Colon (tissue), 2 donors: ENCODE measurements around the gene SPIN2A.
"Not testable (repeated sequence)": the region's sequence is repeated elsewhere in the genome, so short reads cannot be mapped to it uniquely, and the experiment has no call there.

Experiments used
- FAIRE-seq: peaks from 2 replicates; lab custom pipeline; 2012; peaks lifted over from hg19 to GRCh38; lab: Jason Lieb, UNC
- donor health status: control.
- donor health status: control.

SPIN2A gene

GRCh38 chrX:57137073-57137472, at the start of gene SPIN2A:
Gene SPIN2A (minus strand): TSS chrX:57137397. CDS start chrX:57136597, 800 bp downstream.
- not testable (repeated sequence) for FAIRE-seq

GRCh38 chrX:57178605-57179004, 41.4 kb upstream of the SPIN2A start:
- no peak for FAIRE-seq

- FAIRE-seq, result no peak
Measured at GRCh38 chrX:57177070-57177469, 39.9 kb upstream of the SPIN2A start.

GRCh38 chrX:57172544-57172943, 35.3 kb upstream of the SPIN2A start:
- no peak for FAIRE-seq

GRCh38 chrX:57156397-57157049, 19.3 kb upstream of the SPIN2A start:
- FAIRE-seq, result no peak

GRCh38 chrX:57155171-57155570, 18.0 kb upstream of the SPIN2A start:
- no peak for FAIRE-seq

- FAIRE-seq, result not testable (repeated sequence)
Measured at GRCh38 chrX:57152222-57152621, 15.0 kb upstream of the SPIN2A start.

- FAIRE-seq, result no peak
Measured at GRCh38 chrX:57138674-57139073, 1.5 kb upstream of the SPIN2A start.

GRCh38 chrX:57137501-57137900, 304 bp upstream of the SPIN2A start:
- FAIRE-seq, result no peak

GRCh38 chrX:57136589-57136988, 608 bp downstream of the SPIN2A start:
- FAIRE-seq, result not testable (repeated sequence)

- no peak for FAIRE-seq
Measured at GRCh38 chrX:57135287-57135686, 1.9 kb downstream of the SPIN2A start.

- no peak for FAIRE-seq
Measured at GRCh38 chrX:57134702-57135101, 2.5 kb downstream of the SPIN2A start.

- no peak for FAIRE-seq
Measured at GRCh38 chrX:57133706-57134105, 3.5 kb downstream of the SPIN2A start.

GRCh38 chrX:57133284-57133683, 3.9 kb downstream of the SPIN2A start:
- not testable (repeated sequence) for FAIRE-seq

GRCh38 chrX:57132046-57132445, 5.2 kb downstream of the SPIN2A start:
- FAIRE-seq, result no peak

GRCh38 chrX:57121816-57122215, 15.4 kb downstream of the SPIN2A start:
- FAIRE-seq, result no peak

- no peak for FAIRE-seq
Measured at GRCh38 chrX:57121162-57121755, 15.9 kb downstream of the SPIN2A start, which contains the start of gene SPIN2B. Gene SPIN2B (minus strand): TSS chrX:57121548.

GRCh38 chrX:57120619-57121161, 16.5 kb downstream of the SPIN2A start:
- not testable (repeated sequence) for FAIRE-seq

- FAIRE-seq, result no peak
Measured at GRCh38 chrX:57119416-57119815, 17.8 kb downstream of the SPIN2A start.

GRCh38 chrX:57117566-57117965, 19.6 kb downstream of the SPIN2A start:
- FAIRE-seq, result not testable (repeated sequence)

- no peak for FAIRE-seq
Measured at GRCh38 chrX:57104921-57105398, 32.2 kb downstream of the SPIN2A start.

GRCh38 chrX:57104406-57104805, 32.8 kb downstream of the SPIN2A start:
- no peak for FAIRE-seq

- FAIRE-seq, result no peak
Measured at GRCh38 chrX:57103489-57103888, 33.7 kb downstream of the SPIN2A start.
